ENCODE measurements around the gene TRABD2B. TPM values are rescaled to one million over a fixed set of nuclear protein-coding genes. Genes with fewer than 3 reads are reported as not detected.

TRABD2B gene
- total RNA-seq, 1 donor from 2014 or later, result 6.7 TPM

- H3K36me3 Mint-ChIP-seq, result no peaks in the 10 kb centered on the region
- peaks cover 21% of the 10 kb centered on the region for H3K27me3 Mint-ChIP-seq
- H3K27ac Mint-ChIP-seq, result no peak overlapping the region
- H3K9me3 Mint-ChIP-seq, result no peaks in the 10 kb centered on the region
- no peak overlapping the region for H3K4me3 Mint-ChIP-seq
- peaks cover 3% of the 10 kb centered on the region for H3K4me1 Mint-ChIP-seq (ENCODE audit: unreplicated experiment)
- DNase-seq (ENCODE audit: extremely low spot score, unreplicated experiment), result no peak
- TF ChIP-seq CTCF (conservative IDR thresholded peaks at IDR 0.05), result no peak
Measured at GRCh38 chr1:47926461-47926999, 70.7 kb downstream of the TRABD2B start.

GRCh38 chr1:47924270-47925048 is 72.7 kb downstream of the TRABD2B start:
- Mint-ChIP-seq H3K27ac (no peak overlapping the region), H3K27me3 (peaks cover 16% of the 10 kb centered on the region), H3K4me1 (ENCODE audit: unreplicated experiment) (peaks cover 3% of the 10 kb centered on the region), H3K9me3 (no peaks in the 10 kb centered on the region), H3K4me3 (no peak overlapping the region), H3K36me3 (no peaks in the 10 kb centered on the region)
- no peak for DNase-seq (ENCODE audit: extremely low spot score, unreplicated experiment)
- TF ChIP-seq CTCF (conservative IDR thresholded peaks at IDR 0.05), result no peak

GRCh38 chr1:47921935-47922415 is 75.2 kb downstream of the TRABD2B start:
- peaks cover 6% of the 10 kb centered on the region for H3K4me1 Mint-ChIP-seq (ENCODE audit: unreplicated experiment)
- no peak for TF ChIP-seq CTCF (conservative IDR thresholded peaks at IDR 0.05)
- no peaks in the 10 kb centered on the region for H3K9me3 Mint-ChIP-seq
- no peak overlapping the region for H3K4me3 Mint-ChIP-seq
- no peak for DNase-seq (ENCODE audit: extremely low spot score, unreplicated experiment)
- H3K27ac Mint-ChIP-seq, result no peak overlapping the region
- H3K27me3 Mint-ChIP-seq, result peaks cover 8% of the 10 kb centered on the region
- no peaks in the 10 kb centered on the region for H3K36me3 Mint-ChIP-seq

GRCh38 chr1:47919113-47919833 is 77.9 kb downstream of the TRABD2B start:
- Mint-ChIP-seq H3K4me3 (no peak overlapping the region), H3K27me3 (no peaks in the 10 kb centered on the region), H3K36me3 (no peaks in the 10 kb centered on the region), H3K27ac (no peak overlapping the region), H3K4me1 (ENCODE audit: unreplicated experiment) (peaks cover 23% of the 10 kb centered on the region), H3K9me3 (no peaks in the 10 kb centered on the region)
- DNase-seq (ENCODE audit: extremely low spot score, unreplicated experiment), result no peak
- TF ChIP-seq CTCF (conservative IDR thresholded peaks at IDR 0.05), result no peak

GRCh38 chr1:47918257-47918867 is 78.8 kb downstream of the TRABD2B start:
- H3K36me3 Mint-ChIP-seq, result no peaks in the 10 kb centered on the region
- H3K9me3 Mint-ChIP-seq, result no peaks in the 10 kb centered on the region
- no peak for TF ChIP-seq CTCF (conservative IDR thresholded peaks at IDR 0.05)
- DNase-seq (ENCODE audit: extremely low spot score, unreplicated experiment), result no peak
- no peaks in the 10 kb centered on the region for H3K27me3 Mint-ChIP-seq
- no peak overlapping the region for H3K4me3 Mint-ChIP-seq
- H3K27ac Mint-ChIP-seq, result no peak overlapping the region
- H3K4me1 Mint-ChIP-seq (ENCODE audit: unreplicated experiment), result peaks cover 27% of the 10 kb centered on the region

Data from type B pancreatic cell (in vitro differentiated cells).